Stimulated activated CD8-positive, alpha-beta memory T cell treated with anti-CD3 and anti-CD28 coated beads, Interleukin-15, amount 100 ng/mL, for 48 hours (primary cell): ENCODE results near the gene IQSEC3.

Experiments
- DNase-seq, 2 donors: peaks; one replicate each; pipeline ENCODE4 v3.0.0-alpha.2; 2020; ENCODE audit warnings: low read depth in 2 of 2

Gene IQSEC3

DNA sequence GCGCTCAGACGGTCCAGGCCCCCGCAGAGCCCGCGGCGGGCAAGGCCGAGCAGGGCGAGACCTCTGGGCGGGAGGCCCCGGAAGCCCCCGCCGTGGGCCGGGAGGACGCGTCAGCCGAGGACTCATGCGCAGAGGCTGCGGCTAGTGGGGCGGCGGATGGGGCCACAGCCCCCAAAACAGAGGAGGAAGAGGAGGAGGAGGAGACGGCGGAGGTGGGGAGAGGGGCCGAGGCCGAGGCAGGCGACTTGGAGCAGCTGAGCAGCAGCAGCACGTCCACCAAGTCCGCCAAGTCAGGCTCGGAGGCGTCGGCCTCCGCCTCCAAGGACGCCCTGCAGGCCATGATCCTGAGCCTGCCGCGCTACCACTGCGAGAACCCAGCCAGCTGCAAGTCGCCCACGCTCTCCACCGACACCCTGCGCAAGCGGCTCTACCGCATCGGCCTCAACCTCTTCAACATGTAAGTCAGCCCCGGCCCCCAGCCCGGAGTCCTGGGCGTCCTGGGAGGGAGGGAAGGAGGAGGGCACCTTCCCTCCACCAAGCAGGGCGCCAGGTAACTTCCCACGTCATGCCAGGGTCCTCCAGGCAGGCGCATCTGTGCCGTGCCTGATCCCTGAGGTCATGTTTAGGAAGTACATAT, 72.4 kb downstream of the IQSEC3 start:
- DNase-seq, result peak; percentile 24 to 26

DNA sequence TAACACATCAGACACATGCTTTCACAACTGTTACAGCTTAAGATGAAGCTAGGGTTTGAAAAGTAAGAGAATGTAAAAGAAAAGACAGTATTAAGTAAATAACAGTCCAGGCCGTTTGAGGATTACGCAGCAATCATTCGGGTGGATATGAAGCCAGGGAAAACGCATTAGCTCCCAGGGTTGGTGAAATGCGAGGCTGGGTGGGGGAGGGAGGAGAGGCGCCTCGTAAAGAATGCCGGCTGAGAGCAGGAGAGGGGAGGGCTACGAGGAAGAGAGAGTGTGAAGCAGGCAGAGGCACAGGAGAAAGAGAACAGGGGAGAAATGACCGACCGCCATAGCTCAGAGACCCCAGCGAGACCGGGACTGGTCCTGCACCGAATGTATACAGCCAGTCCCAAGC, 73.0 kb downstream of the IQSEC3 start:
- DNase-seq, result no peak

DNA sequence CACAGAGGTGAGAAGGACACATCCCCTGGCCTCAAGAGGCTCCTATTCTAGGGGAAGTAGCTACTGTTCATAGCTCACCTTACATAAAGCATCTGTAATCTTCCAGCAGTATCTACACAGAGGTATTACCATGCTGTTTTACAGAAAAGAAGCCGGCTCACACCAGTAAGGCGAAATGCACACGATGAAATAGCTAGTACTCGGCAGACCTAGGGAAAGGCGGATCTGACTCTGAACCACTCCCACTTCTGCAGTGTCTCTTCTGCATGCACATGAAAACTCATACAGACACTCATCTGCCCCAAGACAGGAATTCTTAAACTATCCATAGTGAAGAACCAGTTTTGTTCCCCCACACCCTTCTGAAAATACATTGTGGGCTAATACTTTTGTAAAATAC, 73.6 kb downstream of the IQSEC3 start:
- no peak for DNase-seq

DNA sequence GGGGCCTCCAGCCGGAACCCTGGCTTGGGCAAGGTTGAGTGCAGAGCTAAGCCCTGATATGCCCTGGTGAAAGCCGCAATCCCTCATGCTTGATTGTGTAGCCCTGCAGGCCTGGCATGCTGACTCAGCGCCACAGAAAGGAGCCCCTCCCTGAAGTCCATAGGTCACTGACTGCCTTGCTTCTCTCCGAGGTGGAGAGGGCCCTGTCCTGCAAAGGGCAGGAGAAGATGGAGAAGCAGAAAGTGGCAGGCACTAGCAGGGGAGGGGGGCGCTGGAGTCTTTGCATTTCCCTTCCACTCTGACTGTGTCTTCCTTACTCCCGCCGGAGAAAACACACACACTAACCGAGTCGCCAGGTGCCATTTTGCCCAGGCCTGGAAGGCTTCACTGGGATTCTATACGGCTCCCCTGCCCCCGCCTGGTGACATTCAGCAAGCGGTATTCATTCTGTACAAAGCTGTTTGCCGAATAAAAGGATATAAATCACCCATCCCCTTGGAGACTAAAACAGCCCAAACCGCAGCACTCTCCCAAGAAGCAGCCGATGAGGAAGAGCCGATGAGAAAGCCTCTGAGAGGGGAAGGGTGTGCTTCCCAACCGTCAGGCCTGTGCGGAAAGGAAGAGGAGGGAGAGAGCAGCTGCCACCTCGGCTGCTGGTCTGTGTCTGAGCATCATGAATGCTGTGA, 77.5 kb downstream of the IQSEC3 start:
- no peak for DNase-seq

DNA sequence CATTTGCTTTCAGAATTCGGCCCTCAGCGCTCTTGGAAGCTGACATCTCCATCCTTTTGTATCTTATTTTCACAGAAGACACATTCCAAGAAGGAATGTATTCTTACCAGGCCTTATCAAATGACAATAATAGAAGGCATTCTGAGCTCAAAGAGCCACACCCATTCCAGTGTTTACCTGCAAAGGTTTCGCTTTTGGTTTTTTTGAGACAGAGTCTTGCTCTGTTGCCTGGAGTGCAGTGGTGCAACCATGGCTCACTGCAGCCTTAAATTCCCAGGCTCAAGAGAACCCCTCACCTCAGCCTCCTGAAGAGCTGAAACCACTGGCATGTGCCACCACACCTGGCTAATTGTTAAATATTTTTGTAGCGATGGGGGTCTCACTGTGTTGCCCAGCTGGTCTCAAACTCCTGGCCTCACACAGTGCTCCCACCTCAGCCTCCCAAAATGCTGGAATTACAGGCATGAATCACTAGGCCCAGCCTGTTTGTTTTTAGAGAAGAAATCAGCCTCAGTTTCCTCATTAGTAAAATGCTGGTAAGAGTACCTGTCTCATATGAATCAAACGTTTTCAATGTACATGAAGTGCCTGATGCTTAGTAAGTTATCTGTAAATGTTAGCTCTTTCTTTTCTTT, 78.2 kb downstream of the IQSEC3 start:
- DNase-seq, result no peak

DNA sequence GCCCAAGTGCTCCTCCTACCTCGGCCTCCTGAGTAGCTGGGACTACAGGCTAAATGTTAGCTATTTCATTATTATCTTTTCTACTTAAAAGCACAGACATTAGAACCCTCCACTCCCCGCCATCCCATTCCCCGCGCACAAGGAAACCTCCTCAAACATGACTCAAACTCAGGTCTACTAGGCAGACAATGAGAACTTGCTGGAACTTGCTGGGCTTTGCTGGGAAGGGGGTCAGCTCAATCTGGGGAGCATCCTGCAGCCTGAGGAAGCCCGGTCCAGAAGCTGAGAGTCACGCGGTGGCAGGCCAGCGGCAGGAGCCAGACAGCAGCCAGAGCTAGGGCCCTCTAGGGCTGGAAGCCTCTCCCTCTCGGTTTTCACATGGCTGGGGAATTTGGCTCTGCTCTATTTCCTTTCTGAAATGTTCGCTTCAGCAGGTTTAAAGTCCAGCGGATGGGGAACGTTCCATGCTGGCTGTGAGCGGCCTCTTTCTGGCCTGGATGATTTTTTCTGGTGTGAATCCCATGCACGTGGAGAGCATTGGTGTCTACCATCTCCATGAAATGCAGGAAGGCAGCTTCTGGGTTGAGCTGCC, 78.9 kb downstream of the IQSEC3 start:
- DNase-seq, result no peak

DNA sequence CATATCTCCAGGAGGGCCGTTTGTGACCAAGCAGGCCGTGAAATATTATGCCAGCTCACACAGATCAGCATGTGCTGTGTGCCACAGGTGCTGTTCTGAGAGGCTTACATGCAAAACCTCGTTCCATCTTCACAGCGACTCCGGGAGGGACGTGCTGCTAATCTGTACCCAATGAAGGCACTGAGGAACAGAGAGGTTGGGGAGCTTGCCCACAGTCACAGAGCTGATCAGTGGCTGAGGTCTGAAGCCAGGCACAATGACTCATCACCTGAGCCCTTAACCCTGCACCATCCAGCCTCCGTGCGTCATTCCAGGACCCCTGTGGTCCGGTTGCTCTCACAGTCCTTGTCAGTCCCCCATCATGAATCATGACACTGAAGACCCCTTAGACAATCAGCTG, 80.7 kb downstream of the IQSEC3 start:
- DNase-seq, result no peak

DNA sequence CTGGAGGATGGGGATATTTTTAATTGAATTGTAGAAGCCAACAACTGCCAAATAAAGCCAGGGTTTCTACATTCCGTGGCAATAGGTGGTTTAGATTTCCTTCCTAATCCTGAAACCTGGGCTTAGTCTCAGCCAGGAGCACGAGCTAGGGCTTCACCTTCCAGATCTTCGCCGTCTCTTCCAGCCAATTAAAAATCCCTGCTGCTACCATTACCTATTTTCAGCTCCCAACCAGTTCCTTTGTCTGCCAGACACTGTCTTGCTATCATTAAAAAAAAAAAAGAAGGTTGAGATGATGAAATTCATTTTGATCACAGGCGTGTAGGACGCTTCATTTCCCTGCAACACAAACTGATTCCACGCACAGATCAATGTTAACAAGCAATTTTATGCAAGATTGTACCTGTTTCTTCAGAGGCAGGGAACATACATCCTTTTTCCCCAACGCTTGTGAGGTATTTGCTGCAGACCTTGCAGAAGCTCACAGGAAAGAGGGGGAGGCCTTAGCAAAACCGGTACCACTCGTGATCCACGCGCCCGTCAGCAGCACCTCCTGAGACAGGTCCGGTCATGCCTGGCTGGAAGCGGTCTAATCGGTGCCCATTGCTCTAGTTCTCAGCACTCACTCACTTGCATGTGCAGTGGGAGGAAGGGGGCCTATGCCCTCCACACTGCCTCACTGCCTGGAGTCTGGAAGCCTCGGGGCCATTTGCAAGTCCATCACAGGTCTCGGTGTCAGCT, 82.3 kb downstream of the IQSEC3 start:
- DNase-seq, result no peak

DNA sequence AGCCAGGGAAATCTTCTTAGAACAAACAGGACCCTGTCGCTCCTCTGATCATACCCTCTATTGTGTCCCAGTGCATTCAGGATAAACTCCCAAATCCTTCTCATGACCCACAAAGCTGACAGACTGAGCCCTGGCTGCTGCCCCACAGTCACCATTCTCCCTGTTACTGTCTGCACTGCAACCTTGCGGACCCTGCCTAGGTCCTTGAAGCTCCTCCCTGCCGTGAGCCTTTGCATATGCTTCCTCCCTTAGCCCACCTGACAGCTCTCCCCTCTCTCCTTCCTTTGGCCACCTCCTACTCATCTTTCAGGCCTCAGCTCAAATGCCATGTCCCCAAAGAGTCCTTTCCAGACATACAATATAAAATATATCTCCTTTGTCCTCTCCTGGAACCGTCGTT, 85.0 kb downstream of the IQSEC3 start:
- DNase-seq, result no peak

DNA sequence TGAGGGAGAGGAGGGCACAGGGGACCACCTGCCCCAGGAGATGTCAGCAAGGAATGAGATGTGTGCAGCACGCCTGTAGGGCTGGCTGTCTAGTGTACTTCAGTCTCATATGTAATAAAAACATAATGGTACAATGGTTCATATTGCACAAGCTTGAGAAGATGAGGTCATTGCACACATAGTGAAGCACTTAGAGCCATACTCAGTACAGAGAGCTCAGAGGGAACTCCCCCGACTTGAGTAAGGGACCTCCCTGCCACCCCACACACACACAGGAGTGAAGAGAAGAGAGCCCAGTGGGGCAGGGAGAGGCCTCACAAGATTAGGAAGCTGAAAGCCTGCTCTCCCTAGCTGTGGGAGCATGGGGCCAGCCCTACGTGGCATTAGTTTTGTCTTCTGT, 85.9 kb downstream of the IQSEC3 start:
- no peak for DNase-seq

DNA sequence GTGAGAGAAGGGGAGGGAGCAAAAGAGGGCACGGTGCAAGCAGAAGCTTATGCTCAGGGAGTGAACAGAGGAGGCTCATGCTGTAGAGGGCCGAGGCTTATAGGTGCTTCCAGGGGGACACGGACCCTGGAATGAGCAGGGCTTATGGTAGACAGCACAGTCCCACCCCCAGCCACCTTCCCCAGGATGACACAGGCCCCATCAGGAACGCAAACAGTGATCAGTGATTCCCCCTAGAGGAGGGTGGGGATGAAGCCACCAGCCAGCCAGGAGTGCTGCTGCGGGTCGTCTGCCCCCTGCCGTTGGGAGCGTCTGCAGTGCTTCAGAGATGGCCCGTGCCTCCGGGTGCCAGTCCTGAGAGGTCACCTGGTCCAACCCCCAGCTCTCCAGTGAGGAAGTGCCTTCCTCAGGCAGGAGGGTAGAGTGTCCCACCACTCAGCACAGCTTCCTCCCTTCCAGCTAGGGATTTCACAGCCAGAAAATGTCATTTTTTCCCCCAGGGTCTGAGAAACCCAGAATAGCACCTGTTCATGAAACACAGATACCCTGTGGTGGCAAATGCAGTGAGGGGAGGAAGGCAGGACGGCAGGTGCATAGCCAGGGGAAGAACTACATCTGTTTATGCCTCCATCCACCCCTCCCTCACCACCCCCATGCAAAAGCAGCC, 86.6 kb downstream of the IQSEC3 start:
- DNase-seq, result peak; percentile 42 to 49

DNA sequence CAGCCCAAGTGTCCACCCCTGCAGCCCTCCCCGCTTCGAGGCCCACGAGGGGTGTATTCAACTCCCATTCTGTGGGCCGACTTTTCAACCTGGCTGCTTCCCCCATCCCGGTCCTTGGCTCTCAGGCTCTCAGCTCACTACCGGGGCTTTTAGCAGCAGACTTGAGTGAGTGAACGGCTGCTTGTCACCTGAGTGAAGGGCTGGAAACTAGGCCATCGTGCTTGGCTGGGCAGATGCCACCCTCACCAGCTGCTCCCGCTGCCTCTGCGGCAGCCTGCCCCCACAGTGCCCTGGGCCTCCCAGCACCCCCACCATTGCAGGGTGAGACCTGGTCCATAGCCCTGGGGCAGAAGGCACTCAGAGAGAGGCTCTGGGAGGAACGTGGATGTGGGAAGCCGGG, 87.5 kb downstream of the IQSEC3 start:
- DNase-seq, result no peak

DNA sequence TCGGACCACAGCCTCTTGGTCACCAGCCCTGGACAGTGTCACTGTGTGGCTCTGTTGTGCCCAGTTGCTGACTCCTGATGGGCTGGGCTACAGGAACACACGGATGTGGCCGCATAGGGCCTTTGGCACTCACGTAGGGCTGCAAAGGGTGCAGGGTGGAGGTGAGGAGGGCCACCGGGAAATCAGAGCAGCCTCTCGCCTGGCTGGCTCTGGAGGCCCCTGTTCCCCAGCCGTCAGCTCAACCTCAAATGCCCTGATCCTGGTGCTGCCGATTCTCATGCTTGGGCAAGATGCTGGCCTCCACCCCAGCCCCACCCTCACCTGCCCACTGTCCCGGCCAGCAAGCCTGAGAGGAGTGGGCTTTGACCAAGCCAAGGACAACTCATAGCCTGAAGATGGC, 88.4 kb downstream of the IQSEC3 start:
- no peak for DNase-seq

DNA sequence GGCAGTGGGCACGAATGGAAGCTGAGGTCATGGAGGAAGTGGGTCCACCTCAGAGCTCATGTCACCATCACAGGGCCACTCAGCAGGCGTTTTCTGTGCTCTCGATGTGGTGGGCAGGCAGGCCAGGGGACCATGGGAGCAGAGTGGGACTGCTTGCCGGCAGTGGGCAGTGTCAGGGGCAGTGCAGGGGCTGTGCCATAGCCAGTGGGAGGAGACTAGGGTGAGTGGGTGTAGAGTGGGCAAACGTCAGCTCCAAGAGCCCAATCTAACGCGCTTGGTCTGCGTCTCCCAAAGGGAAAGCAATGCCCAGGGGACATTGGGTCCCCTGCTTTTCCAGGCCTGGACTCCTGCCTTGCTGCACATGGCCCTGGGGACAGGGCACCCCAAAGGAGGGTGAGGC, 89.1 kb downstream of the IQSEC3 start:
- no peak for DNase-seq

DNA sequence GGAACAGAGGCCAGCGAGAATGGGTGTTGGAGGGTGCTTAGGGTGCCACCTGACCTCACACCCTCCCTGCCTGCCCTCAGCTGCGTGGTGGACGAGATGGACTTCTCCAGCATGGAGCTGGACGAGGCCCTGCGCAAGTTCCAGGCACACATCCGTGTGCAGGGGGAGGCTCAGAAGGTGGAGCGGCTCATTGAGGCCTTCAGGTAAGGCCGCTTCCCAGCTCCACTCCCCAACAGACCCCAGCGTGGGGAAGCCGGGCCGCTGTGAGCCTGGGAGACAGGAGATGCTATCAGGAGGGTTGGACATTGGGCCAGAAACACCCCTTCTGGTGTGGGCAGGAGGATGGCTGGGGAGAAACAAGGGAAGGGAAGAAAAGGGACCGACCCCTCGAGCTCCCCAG, 90.4 kb downstream of the IQSEC3 start:
- DNase-seq, result no peak

DNA sequence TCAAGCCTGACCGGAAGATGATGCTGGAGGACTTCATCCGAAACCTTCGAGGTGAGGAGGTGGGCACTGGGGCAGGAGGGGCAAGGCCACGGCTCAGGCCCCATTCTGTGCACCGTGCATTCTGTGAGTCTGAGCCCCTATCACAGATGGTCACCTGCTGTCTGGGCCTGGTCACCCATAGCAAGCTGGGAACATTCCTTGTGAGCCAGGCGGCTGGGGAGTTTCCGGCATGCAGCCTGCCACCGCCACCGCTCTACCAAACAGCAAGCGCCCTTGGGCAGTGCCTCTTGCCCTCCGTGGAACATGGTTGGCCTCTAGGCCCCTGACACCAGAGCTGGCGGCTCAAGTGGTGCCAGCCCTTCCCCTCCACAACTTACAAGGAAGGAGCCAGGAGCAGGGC, 91.1 kb downstream of the IQSEC3 start:
- DNase-seq, result no peak

DNA sequence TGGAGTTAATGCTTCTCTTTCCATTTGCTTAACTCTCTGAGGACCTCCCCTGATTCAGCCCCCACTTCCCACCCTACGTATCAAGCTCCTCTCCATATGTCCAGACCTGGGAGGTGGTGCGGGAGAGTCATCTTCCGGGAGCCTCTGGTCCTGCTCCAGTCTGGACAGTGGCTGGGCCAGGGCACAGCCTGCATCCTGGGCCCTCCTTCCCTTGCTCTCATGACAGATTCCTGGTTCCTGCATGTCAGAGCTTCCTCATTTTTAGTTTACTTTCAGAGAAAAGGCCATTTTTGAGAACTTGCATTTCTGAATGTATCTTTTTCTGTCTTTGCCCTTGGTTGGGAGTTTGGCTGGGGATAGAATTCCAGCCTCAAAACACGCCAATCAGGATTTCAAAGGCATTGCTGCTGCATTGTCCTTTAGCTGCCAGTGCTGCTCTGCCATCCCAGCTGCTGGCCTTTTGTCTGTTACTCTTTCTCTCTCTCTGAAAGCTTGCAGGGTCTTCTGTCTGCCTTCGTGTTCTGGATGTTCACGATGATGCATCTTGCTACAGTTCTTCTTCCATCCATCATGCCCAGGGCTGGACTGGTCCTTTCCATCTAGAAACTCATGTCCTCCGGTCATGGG, 92.7 kb downstream of the IQSEC3 start:
- no peak for DNase-seq

DNA sequence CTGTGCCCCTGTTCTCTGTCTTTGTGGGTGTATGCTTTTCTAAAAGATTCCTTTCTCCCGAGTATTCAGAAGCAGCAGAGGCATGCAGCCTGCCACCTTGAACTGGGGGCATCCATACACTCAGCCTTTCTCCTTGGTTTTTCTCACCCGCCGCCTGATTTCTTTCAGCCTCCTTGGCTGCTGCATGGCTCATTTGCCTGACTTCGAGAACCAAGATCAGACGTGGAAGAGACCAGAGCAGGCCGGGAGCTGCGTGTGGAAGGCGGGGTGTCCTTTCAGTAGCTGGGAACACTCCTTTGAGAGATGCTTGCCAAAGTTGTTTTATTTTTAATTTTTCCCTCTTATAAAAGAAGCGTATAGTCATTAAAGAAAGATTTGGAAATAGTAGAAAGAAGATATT, 94.3 kb downstream of the IQSEC3 start:
- DNase-seq, result no peak

DNA sequence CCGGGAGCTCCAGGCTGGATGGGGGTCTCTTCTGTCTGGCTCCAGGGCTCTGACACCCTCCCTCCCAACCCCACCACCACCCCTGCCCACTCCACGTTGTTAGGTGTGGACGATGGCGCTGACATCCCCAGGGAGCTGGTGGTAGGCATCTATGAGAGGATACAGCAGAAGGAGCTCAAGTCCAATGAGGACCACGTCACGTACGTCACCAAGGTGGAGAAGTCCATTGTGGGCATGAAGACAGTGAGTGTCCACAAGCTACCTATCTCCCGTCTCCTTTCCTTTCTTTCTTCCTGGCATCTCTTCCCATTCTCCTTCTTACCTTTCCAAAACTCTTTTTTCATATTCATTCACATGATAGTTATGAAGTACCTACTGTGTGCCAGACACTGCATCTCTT, 95.3 kb downstream of the IQSEC3 start:
- DNase-seq, result no peak

DNA sequence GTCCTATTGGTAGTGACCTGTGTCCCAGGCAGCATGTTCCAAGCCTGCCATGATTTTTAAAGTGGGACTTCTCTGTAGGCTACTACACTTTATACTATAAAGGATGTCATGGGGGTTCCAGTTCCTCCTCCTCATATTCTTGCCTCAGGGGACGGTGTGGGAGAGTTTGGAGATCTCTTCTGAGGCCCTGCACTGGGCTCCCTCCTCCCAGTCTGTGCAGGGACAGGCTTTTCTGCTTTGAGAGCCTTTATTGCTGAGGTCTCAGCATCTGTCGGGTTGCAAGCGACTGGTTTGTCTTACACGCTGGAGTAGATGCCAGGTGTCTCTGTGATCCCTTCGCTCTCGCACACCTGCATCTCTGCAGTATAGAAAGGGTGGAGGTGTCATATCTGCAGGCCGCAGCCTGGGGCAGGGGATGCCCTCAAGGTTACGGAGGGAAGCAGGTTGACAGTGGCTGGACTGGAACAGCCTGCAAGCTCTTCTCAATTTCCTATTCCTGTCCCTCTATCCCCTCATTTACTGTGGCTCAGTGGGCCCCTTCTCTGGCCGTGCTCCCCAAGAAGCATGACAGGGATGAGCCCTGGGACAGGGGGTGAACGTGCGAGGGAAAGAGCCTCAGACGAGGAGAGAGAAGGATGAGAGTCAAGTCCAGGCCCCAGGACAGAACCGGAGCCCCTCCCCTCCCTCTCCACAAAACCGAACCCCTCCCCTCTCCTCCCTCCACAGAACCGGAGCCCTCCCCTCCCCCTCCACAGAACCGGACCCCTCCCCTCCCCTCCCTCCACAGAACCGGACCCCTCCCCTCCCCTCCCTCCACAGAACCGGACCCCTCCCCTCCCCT, 96.1 kb downstream of the IQSEC3 start:
- DNase-seq, result no peak
